Body of pancreas (tissue), 4 donors: ENCODE data around the gene MAN1B1. TPM values are rescaled to one million over a fixed set of nuclear protein-coding genes. Genes with fewer than 3 reads are reported as not detected.

Experiments used
- ATAC-seq: fragments of 150-250 bp; one replicate; pipeline ENCODE4 v1.9.1; 2016
- DNase-seq, 4 donors: peaks; one replicate each; pipeline ENCODE4 v3.0.0-alpha.2; 2019
- H3K27ac ChIP-seq, 4 donors: fragments of 200-600 bp; sonication (generic); 1 replicate in 3 of 4; 2 replicates in 1 of 4; pipeline versions ENCODE4 v1.5.1 to v1.6.1; 2016 to 2019; ENCODE audit warnings: mild to moderate bottlenecking in 1 of 4, mixed read lengths in 1 of 4, moderate library complexity in 1 of 4
- H3K27me3 ChIP-seq, 2 donors: fragments of 200-600 bp; sonication (generic); one replicate each; pipeline ENCODE4 v1.6.0; 2016; ENCODE audit warnings: mild to moderate bottlenecking in 1 of 2
- H3K36me3 ChIP-seq, 2 donors: fragments of 200-600 bp; sonication (generic); replicated peaks in 1 of 2; 2 replicates each; pipeline ENCODE4 v1.5.1; 2016; ENCODE audit warnings: low read depth in 2 of 2; ENCODE audit not compliant: insufficient read depth in 1 of 2
- H3K4me1 ChIP-seq: fragments of 200-600 bp; sonication (generic); one replicate; pipeline ENCODE4 v1.6.0; 2016
- H3K4me3 ChIP-seq, 2 donors: fragments of 200-600 bp; sonication (generic); 1 replicate in 1 of 2; 2 replicates in 1 of 2; pipeline ENCODE4 v1.5.1; 2016 to 2019
- H3K9me3 ChIP-seq, 3 donors: fragments of 200-600 bp; sonication (generic); 1 replicate in 2 of 3; 2 replicates in 1 of 3; pipeline ENCODE4 v1.5.1; 2016
- POLR2A ChIP-seq, 3 donors: fragments of 450-650 bp; IDR thresholded peaks; one replicate each; pipeline ENCODE4 v1.6.1; 2016; ENCODE audit warnings: antibody characterized with exemption in 3 of 3, mild to moderate bottlenecking in 2 of 3
- WGBS, 2 donors: methylation state at CpG; one replicate each; pipeline ENCODE4 v1.1.5; 2017; 5-methylcytosine and 5-hydroxymethylcytosine counted together
- intact Hi-C: fragments of 100-400 bp; cut with DNase I; formaldehyde crosslinking; loops from one replicate; pipeline ENCODE4 v1.15.1; 2023
- total RNA-seq, 2 donors: library from RNA; depleted of rRNA; stranded (reverse); fragments of >200 nt; gene quantifications; one replicate each; pipeline ENCODE4 v1.1.0, GENCODE V29; 2016
- TF ChIP-seq, protein P1 (sequence below), 7 experiments: fragments of 450-650 bp in 4 of 7; fragments of 200-600 bp in 3 of 7; sonication (generic) in 3 of 7; IDR thresholded peaks; one replicate each; pipeline ENCODE4 v1.5.1; 2016 to 2019; ENCODE audit warnings: antibody characterized with exemption in 7 of 7

Gene MAN1B1
- total RNA-seq, 2 donors from 2014 or later = 32.6 to 34.2 TPM

DNA sequence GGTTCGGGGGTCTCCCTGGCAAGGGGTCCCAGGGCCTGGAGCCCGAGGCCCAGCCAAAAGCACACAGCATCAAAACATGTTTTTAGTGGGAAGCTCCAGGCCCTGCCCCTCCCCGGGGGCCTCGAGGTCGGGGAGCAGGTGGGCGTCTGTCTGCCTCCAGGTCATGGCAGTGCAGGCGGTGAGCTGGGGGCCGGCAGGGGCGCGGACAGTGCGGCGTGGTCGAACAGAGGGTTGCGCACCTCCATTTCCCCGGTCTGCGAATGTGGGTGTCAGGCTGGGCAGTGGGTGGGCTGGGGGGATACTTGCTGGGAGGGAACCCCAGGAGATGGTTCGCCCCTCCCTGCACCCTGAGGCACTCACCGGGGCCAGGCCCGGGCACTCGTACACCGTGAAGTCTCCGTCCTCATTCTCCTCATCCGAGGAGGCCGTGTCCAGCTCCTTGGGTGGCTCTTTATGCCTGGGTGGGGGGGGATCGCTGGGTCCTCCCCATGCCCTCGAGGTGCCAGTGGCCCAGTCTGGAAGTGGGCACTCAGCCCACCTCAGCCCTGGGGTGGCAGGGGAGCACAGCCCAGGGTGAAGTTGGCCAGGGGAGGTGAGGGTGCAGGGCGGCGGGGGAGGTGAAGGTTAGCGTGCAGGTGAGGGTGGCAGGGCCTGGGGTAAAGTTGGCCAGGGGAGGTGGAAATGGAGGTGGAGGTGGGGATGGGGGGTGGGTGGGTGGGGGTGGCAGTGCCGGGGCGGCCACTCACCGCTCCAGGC, 47.0 kb upstream of the MAN1B1 start:
- intact Hi-C loops = loop anchor here (5.0 kb wide), 1 partner anchor 252 kb away; no protein-coding TSS in a partner anchor
- TF ChIP-seq POLR2A (IDR thresholded peaks at IDR 0.05) = no peak
- TF ChIP-seq, protein P1, sequence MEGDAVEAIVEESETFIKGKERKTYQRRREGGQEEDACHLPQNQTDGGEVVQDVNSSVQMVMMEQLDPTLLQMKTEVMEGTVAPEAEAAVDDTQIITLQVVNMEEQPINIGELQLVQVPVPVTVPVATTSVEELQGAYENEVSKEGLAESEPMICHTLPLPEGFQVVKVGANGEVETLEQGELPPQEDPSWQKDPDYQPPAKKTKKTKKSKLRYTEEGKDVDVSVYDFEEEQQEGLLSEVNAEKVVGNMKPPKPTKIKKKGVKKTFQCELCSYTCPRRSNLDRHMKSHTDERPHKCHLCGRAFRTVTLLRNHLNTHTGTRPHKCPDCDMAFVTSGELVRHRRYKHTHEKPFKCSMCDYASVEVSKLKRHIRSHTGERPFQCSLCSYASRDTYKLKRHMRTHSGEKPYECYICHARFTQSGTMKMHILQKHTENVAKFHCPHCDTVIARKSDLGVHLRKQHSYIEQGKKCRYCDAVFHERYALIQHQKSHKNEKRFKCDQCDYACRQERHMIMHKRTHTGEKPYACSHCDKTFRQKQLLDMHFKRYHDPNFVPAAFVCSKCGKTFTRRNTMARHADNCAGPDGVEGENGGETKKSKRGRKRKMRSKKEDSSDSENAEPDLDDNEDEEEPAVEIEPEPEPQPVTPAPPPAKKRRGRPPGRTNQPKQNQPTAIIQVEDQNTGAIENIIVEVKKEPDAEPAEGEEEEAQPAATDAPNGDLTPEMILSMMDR (IDR thresholded peaks at IDR 0.05) = no peak
- Histone ChIP-seq H3K27ac (no peak overlapping the region), H3K9me3 (no peaks in the 10 kb centered on the region), H3K27me3 (no peaks in the 10 kb centered on the region), H3K36me3 (no peaks in the 10 kb centered on the region), H3K4me3 (no peak overlapping the region), H3K4me1 (peaks cover 21% of the 10 kb centered on the region)
- WGBS, 2 donors = 86% methylated on average over 25 to 27 of the region's 32 CpGs
- ATAC-seq (no peak), DNase-seq (no peak)

DNA sequence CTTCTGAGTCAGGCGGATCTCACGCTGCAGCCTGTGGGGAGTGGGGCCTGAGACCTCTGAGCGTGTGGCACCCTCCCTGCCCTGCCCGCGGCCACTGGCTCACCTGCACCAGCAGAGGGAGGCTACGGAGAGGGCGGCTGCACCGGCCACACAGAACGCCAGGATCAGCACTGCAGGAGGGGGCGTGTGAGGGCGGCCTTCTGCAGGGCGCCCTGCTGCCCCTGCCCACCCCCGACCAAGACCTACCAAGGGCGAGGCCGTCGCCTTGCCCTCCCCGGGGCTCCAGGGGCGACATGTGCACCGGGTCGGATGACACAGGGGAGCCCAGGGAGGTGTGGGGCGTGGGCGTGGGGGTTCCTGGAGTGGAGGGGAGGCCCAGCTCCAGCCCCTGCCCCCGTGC, 46.2 kb upstream of the MAN1B1 start:
- ATAC-seq (no peak), DNase-seq (no peak)
- no peaks in the 10 kb centered on the region for H3K27me3 ChIP-seq
- no peak for TF ChIP-seq POLR2A (IDR thresholded peaks at IDR 0.05)
- H3K27ac ChIP-seq = no peak overlapping the region
- no peaks in the 10 kb centered on the region for H3K9me3 ChIP-seq
- whole genome bisulfite sequencing, 2 donors = 94 to 95% methylated on average over 8 to 22 of the region's 23 CpGs
- no peak overlapping the region for H3K4me3 ChIP-seq
- H3K4me1 ChIP-seq = peaks cover 21% of the 10 kb centered on the region
- intact Hi-C loops = no loop called here
- no peaks in the 10 kb centered on the region for H3K36me3 ChIP-seq

- Histone ChIP-seq H3K4me1 (peaks cover 24% of the 10 kb centered on the region), H3K27ac (peak overlapping the region in 1 of 4 donors; percentile 44), H3K27me3 (no peaks in the 10 kb centered on the region), H3K9me3 (no peaks in the 10 kb centered on the region), H3K4me3 (no peak overlapping the region), H3K36me3 (no peaks in the 10 kb centered on the region)
- intact Hi-C loops = no loop called here
- ATAC-seq = no peak
- no peak for DNase-seq
- WGBS, 2 donors = 64 to 72% methylated on average over 10 to 16 of the region's 16 CpGs
- TF ChIP-seq, protein P1 (IDR thresholded peaks at IDR 0.05) = no peak
- no peak for TF ChIP-seq POLR2A (IDR thresholded peaks at IDR 0.05)
Observed at GRCh38 chr9:137041124-137041523, 45.7 kb upstream of the MAN1B1 start.

DNA sequence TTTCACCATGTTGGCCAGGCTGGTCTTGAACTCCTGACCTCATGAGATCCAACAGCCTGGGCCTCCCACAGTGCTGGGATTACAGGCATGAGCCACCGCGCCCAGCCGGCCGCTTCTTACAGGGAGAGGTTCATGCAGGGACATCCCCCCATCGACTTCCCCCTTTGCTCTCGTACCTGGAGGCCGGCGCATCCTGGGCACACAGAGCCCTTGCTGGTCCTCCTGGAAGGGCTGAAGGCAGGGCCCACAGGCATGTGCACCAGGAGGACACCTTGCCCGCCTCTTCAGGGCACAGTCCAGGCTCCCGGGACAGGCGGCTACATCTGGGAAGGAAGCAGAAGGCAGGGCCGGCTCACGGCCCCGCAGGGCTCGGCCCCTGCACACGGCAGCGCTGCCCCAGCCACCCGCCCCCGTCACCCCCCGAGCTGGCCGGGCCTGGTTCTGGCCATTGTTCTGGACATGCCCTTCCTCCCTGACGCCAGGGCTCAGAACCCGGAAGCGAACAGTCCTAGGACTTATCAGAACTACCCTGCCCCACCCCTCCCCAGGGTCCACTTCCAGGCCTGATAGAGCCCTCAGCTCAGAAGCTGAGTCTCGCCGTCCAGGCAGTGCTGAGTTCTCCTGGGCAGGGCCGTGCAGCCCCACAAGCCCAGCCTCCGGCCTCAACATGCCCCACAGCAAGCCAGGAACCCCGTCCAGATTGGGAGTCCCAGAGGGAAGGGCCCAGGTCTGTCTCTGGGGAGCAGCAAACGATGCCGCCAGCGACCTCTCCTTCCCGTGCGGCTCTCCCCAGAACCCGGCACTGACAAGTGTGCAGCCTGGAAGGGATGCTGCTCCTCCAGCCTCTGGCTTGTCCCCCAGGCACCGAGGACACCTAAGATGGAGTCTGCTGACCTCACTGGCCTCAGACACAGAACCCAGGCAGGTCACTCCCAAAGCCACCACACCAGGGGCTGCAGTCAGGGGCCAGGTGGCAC, 43.7 kb upstream of the MAN1B1 start:
- TF ChIP-seq POLR2A (IDR thresholded peaks at IDR 0.05) = no peak
- TF ChIP-seq, protein P1 (IDR thresholded peaks at IDR 0.05) = no peak
- Histone ChIP-seq H3K27me3 (no peaks in the 10 kb centered on the region), H3K4me3 (no peak overlapping the region), H3K4me1 (peaks cover 34% of the 10 kb centered on the region), H3K9me3 (no peaks in the 10 kb centered on the region), H3K36me3 (no peaks in the 10 kb centered on the region), H3K27ac (peak overlapping the region in 3 of 4 donors; percentile 25 to 77 (median 51))
- DNase-seq = no peak
- 76 to 93% methylated on average over 8 to 34 of the region's 36 CpGs for WGBS, 2 donors
- intact Hi-C loops = no loop called here
- no peak for ATAC-seq

GRCh38 chr9:137044037-137044436, 42.7 kb upstream of the MAN1B1 start:
- Histone ChIP-seq H3K4me3 (no peak overlapping the region), H3K27me3 (no peaks in the 10 kb centered on the region), H3K9me3 (no peaks in the 10 kb centered on the region), H3K27ac (peak overlapping the region; percentile 25 to 77 (median 50)), H3K4me1 (peaks cover 34% of the 10 kb centered on the region), H3K36me3 (no peaks in the 10 kb centered on the region)
- ATAC-seq = no peak
- TF ChIP-seq POLR2A (IDR thresholded peaks at IDR 0.05) = no peak
- TF ChIP-seq, protein P1 (IDR thresholded peaks at IDR 0.05) = no peak
- 20% methylated on average over 12 of the region's 12 CpGs; no CpG with 5 or more reads in 1 of the 2 donors for WGBS, 2 donors
- intact Hi-C loops = no loop called here
- peak in 1 of 4 donors; percentile 56 for DNase-seq
